ENCODE measurements around the gene OVOL2.

DNA sequence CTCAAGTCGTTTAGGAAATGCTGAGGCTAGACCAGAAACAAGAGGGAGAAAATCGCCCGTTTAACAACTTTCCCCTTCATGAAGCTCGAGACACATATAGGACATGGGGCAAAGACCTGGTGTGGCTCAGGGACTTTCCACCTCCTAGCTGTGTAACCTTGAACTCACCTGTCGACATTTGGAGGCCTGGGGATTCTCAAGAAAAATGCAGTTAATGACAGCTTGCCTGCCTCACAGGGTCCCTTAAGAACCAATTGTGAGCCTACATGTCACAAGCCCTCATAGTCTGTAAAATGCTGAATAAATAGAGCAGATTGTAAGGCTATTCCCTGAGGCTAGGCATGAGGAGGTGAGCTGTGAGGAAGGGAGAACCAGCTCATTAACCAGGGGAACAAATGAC is 53.8 kb downstream of the OVOL2 start:
- TF ChIP-seq CTCF (IDR thresholded peaks at IDR 0.05; ENCODE audit: low read depth, low read length, missing input control) = no peak
- TF ChIP-seq RAD21 (IDR thresholded peaks at IDR 0.05) = no peak
- TF ChIP-seq, protein P1, sequence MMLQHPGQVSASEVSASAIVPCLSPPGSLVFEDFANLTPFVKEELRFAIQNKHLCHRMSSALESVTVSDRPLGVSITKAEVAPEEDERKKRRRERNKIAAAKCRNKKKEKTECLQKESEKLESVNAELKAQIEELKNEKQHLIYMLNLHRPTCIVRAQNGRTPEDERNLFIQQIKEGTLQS (IDR thresholded peaks at IDR 0.05) = no peak
- TF ChIP-seq TAF1 (conservative IDR thresholded peaks at IDR 0.05) = no peak
- TF ChIP-seq, protein P2, sequence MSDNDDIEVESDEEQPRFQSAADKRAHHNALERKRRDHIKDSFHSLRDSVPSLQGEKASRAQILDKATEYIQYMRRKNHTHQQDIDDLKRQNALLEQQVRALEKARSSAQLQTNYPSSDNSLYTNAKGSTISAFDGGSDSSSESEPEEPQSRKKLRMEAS (IDR thresholded peaks at IDR 0.05) = no peak
- no peak for TF ChIP-seq EGR1 (IDR thresholded peaks at IDR 0.05; ENCODE audit: low read depth in 2 of 2)
- TF ChIP-seq ZBTB33 (IDR thresholded peaks at IDR 0.05) = no peak
